DND-41 (cell line): ENCODE measurements around the gene ABCF3.
"Not testable (repeated sequence)": the region's sequence is repeated elsewhere in the genome, so short reads cannot be mapped to it uniquely, and the experiment has no call there.

ENCODE experiments used
- ATAC-seq: fragments of 200-7000 bp; cut with Tn5 transposase; 3 replicates; pipeline ENCODE4 v1.9.1; 2021; ENCODE audit warnings: low read depth; ENCODE audit not compliant: insufficient read depth
- DNase-seq: peaks from one replicate; pipeline ENCODE4 v3.0.0-alpha.2; 2020
- H2AFZ ChIP-seq: 2 replicates; pipeline ENCODE4 v1.6.0; 2012; ENCODE audit warnings: low read depth, low read length
- H3K27ac ChIP-seq: 2 replicates; pipeline ENCODE4 v1.5.1; 2012; ENCODE audit warnings: low read length, inconsistent platforms
- H3K27me3 ChIP-seq: fragments of 200-600 bp; sonication (generic); 2 replicates; pipeline ENCODE4 v1.6.0; 2012; ENCODE audit warnings: low read length, mild to moderate bottlenecking, inconsistent platforms; ENCODE audit not compliant: insufficient read depth, poor library complexity
- H3K36me3 ChIP-seq: 2 replicates; pipeline ENCODE4 v1.5.1; 2012; ENCODE audit warnings: low read length, inconsistent platforms; ENCODE audit not compliant: insufficient read depth
- H3K4me1 ChIP-seq: 2 replicates; pipeline ENCODE4 v1.5.1; 2012; ENCODE audit warnings: mild to moderate bottlenecking, low read length; ENCODE audit not compliant: insufficient read depth
- H3K4me2 ChIP-seq: 2 replicates; pipeline ENCODE4 v1.6.0; 2012; ENCODE audit warnings: mild to moderate bottlenecking, moderate library complexity, low read length, inconsistent platforms; ENCODE audit not compliant: insufficient read depth
- H3K4me3 ChIP-seq, 2 experiments: fragments of 200-600 bp in 1 of 2; shearing (Covaris generic) in 1 of 2; 2 replicates each; pipeline ENCODE4 v1.5.1; 2012 to 2016; ENCODE audit warnings: inconsistent platforms in 2 of 2, low read length in 2 of 2, mild to moderate bottlenecking in 2 of 2, low read depth in 1 of 2, moderate library complexity in 1 of 2
- H3K79me2 ChIP-seq: 2 replicates; pipeline ENCODE4 v1.6.0; 2012; ENCODE audit warnings: low read length, inconsistent platforms; ENCODE audit not compliant: insufficient read depth
- H3K9ac ChIP-seq: 2 replicates; pipeline ENCODE4 v1.6.0; 2012; ENCODE audit warnings: low read depth, mild to moderate bottlenecking, inconsistent platforms, low read length, moderate library complexity
- H3K9me3 ChIP-seq: 2 replicates; pipeline ENCODE4 v1.5.1; 2012; ENCODE audit warnings: low read length, moderate library complexity, mild to moderate bottlenecking, inconsistent platforms; ENCODE audit not compliant: insufficient read depth, severe bottlenecking
- H4K20me1 ChIP-seq: 2 replicates; pipeline ENCODE4 v1.6.0; 2012; ENCODE audit warnings: low read length; ENCODE audit not compliant: insufficient read depth
- EZH2 ChIP-seq: IDR thresholded peaks from 3 replicates; pipeline ENCODE4 v1.6.1; 2012; ENCODE audit warnings: borderline replicate concordance, low read depth, mild to moderate bottlenecking, moderate library complexity, low read length, inconsistent platforms; ENCODE audit not compliant: severe bottlenecking
- TF ChIP-seq, protein P1 (sequence below): IDR thresholded peaks from 2 replicates; pipeline ENCODE4 v1.5.1; 2012; ENCODE audit warnings: borderline replicate concordance, low read length, moderate library complexity, mild to moderate bottlenecking; ENCODE audit not compliant: poor library complexity, severe bottlenecking; ENCODE audit errors: extremely low read depth

ABCF3 gene

DNA sequence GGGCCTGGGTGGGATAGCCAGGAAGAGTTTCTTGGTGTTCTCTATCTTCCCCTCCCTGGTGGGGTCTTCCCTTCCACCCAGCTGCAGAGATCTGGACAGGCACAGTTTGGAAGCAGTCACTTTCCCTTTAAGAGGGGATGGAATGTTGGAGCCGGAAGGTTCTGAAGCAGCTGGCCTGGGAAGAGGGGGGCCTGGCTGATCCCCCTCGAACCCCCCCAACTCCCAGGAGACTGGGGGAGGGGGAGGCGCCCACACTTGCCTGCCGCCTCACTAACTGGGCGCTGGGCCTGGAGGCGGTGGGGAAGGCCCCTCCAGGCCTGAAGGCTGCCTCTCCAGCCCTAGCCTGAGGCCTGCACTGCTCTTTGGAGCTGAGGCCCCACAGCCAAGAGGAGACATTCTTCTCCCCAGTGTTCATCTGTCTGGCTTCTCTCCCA, 29.5 kb upstream of the ABCF3 start:
- peak overlapping the region; percentile 88 for H2AFZ ChIP-seq
- peak; percentile 44 for ATAC-seq
- H3K9me3 ChIP-seq: no peaks in the 10 kb centered on the region
- H3K4me2 ChIP-seq: peak overlapping the region; percentile 99
- DNase-seq: peak; percentile 46
- peak overlapping the region; percentile 74 to 85 for H3K4me3 ChIP-seq
- peak overlapping the region; percentile 74 for H3K9ac ChIP-seq
- peaks cover 63% of the 10 kb centered on the region for H3K79me2 ChIP-seq
- H3K27me3 ChIP-seq: no peaks in the 10 kb centered on the region
- peak overlapping the region; percentile 79 for H3K27ac ChIP-seq
- peaks cover 28% of the 10 kb centered on the region for H4K20me1 ChIP-seq
- peaks cover 13% of the 10 kb centered on the region for H3K36me3 ChIP-seq
- TF ChIP-seq, protein P1, sequence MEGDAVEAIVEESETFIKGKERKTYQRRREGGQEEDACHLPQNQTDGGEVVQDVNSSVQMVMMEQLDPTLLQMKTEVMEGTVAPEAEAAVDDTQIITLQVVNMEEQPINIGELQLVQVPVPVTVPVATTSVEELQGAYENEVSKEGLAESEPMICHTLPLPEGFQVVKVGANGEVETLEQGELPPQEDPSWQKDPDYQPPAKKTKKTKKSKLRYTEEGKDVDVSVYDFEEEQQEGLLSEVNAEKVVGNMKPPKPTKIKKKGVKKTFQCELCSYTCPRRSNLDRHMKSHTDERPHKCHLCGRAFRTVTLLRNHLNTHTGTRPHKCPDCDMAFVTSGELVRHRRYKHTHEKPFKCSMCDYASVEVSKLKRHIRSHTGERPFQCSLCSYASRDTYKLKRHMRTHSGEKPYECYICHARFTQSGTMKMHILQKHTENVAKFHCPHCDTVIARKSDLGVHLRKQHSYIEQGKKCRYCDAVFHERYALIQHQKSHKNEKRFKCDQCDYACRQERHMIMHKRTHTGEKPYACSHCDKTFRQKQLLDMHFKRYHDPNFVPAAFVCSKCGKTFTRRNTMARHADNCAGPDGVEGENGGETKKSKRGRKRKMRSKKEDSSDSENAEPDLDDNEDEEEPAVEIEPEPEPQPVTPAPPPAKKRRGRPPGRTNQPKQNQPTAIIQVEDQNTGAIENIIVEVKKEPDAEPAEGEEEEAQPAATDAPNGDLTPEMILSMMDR: no peak
- TF ChIP-seq EZH2: no peak
- peaks cover 52% of the 10 kb centered on the region for H3K4me1 ChIP-seq

DNA sequence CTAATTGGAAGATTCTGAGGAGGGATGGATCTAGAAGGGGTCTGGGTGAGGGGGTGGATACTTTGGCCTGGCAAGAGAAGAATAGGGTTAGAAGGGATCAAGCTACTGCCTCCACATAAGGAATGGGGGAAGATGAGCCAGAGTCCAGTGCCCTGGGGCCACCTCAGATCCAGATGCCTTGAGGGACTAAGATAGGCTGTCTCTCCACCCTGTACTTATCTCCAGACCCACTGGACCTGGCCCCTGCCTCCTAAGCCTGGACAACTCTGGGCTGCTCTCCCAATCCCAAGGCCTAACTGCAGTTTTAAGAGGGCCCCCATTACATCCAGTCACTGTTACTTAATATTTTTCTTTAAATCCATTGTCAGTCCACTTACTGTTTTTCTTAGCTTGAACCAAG, 28.8 kb upstream of the ABCF3 start:
- Histone ChIP-seq H3K4me1 (peaks cover 52% of the 10 kb centered on the region), H3K4me3 (peak overlapping the region; percentile 74 to 85), H3K27ac (peak overlapping the region; percentile 79), H3K79me2 (peaks cover 68% of the 10 kb centered on the region), H3K27me3 (no peaks in the 10 kb centered on the region), H3K36me3 (peaks cover 19% of the 10 kb centered on the region), H3K4me2 (peak overlapping the region; percentile 99), H3K9ac (peak overlapping the region; percentile 74), H2AFZ (no peak overlapping the region), H4K20me1 (peaks cover 33% of the 10 kb centered on the region), H3K9me3 (no peaks in the 10 kb centered on the region)
- TF ChIP-seq, protein P1: no peak
- no peak for TF ChIP-seq EZH2
- ATAC-seq (no peak), DNase-seq (no peak)

DNA sequence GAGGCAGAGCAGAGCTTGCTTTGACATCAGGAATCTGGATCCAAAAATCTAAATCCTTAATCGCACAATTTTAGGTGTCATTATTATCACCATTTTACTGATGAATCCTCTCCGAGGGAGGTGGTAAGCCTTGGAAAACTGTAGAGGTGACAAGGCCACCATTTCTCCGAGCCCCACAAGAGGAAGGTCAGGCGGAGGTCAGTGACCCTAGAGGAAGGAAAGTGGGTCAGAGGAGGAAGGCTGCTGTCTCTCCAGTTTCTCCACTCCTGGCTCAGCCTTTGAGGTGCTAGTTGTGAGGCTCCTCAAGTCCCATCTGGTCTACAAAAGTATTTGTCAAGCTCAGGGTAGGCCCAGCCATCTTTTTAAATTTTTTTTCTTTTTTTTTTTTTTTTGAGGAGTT, 27.6 kb upstream of the ABCF3 start:
- no peak overlapping the region for H2AFZ ChIP-seq
- no peaks in the 10 kb centered on the region for H3K27me3 ChIP-seq
- H3K4me3 ChIP-seq: no peak overlapping the region
- ATAC-seq: no peak
- H3K79me2 ChIP-seq: peaks cover 71% of the 10 kb centered on the region
- H3K9ac ChIP-seq: peak overlapping the region; percentile 13; the same call in 1 of the 2 replicates
- peaks cover 49% of the 10 kb centered on the region for H3K4me1 ChIP-seq
- DNase-seq: no peak
- peaks cover 37% of the 10 kb centered on the region for H4K20me1 ChIP-seq
- no peaks in the 10 kb centered on the region for H3K9me3 ChIP-seq
- peak overlapping the region; percentile 99; the same call in 1 of the 2 replicates for H3K4me2 ChIP-seq
- peaks cover 25% of the 10 kb centered on the region for H3K36me3 ChIP-seq
- no peak for TF ChIP-seq EZH2
- TF ChIP-seq, protein P1: no peak
- H3K27ac ChIP-seq: no peak overlapping the region

DNA sequence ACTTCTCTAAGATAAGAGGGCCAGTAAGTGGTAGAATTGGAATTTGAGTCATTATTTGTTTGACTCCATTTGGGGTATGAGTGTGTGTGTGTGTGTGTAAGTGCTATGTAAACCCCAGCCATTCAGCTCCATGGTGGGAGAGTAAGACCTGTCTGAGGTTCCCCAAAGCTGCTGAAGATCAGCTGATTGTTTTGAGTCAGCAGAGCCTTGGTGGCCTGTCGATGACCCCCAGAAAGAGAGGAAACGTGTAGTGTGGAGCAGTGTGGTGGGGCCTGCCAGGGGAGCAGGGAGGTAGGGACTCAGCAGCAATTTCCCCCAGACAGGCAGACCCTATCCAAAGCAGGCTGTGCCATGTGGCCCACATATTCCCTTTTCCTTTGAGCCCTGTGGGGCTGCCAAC, 25.5 kb upstream of the ABCF3 start:
- DNase-seq (no peak), ATAC-seq (no peak)
- Histone ChIP-seq H3K36me3 (peaks cover 45% of the 10 kb centered on the region), H3K9ac (no peak overlapping the region), H3K9me3 (no peaks in the 10 kb centered on the region), H2AFZ (no peak overlapping the region), H3K79me2 (peaks cover 69% of the 10 kb centered on the region), H3K4me1 (peaks cover 34% of the 10 kb centered on the region), H3K4me3 (no peak overlapping the region), H3K4me2 (no peak overlapping the region), H3K27me3 (no peaks in the 10 kb centered on the region), H3K27ac (no peak overlapping the region), H4K20me1 (peaks cover 50% of the 10 kb centered on the region)
- TF ChIP-seq, protein P1: no peak
- no peak for TF ChIP-seq EZH2

DNA sequence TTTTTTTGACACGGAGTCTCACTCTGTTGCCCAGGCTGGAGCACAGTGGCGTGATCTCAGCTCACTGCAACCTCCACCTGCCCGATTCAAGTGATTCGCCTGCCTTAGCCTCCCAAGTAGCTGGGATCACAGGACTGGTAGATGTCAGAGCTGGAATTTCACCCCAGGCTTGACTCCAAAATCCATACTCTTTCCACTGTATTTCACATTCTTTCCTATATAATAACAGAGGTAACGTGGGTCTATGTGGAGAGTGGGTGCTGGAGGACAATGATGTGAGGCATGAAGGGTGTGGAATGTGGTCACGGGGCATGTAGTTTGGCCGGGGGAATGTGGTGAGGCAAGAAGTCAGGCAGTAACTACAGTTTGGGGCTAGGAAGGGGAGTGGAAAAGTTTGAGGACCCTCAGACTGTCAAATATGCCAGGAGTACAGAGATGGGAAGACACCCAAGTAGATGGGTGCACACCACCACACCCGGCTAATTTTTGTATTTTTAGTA, 23.4 kb upstream of the ABCF3 start:
- Histone ChIP-seq H3K4me1 (peaks cover 20% of the 10 kb centered on the region; the same call in 1 of the 2 replicates), H3K79me2 (peaks cover 47% of the 10 kb centered on the region), H3K36me3 (peaks cover 63% of the 10 kb centered on the region), H4K20me1 (peaks cover 40% of the 10 kb centered on the region)
- ATAC-seq, H3K27me3 ChIP-seq, H3K9ac ChIP-seq, H3K4me3 ChIP-seq, DNase-seq, H3K27ac ChIP-seq, H3K9me3 ChIP-seq, H2AFZ ChIP-seq, H3K4me2 ChIP-seq: not testable (repeated sequence)
